Neural cell (in vitro differentiated cells): ENCODE measurements around the gene MROH2A.

ENCODE experiments used
- CTCF ChIP-seq: fragments of 450-650 bp; IDR thresholded peaks from 2 replicates; pipeline ENCODE4 v1.5.1; 2014; ENCODE audit warnings: antibody characterized with exemption, mild to moderate bottlenecking, moderate library complexity; ENCODE audit not compliant: poor library complexity, severe bottlenecking
- EP300 ChIP-seq: fragments of 450-650 bp; conservative IDR thresholded peaks from 2 replicates; pipeline ENCODE4 v1.6.1; 2014; ENCODE audit warnings: antibody characterized with exemption, mild to moderate bottlenecking, moderate library complexity; ENCODE audit not compliant: poor library complexity, severe bottlenecking
- POLR2AphosphoS5 ChIP-seq: IDR thresholded peaks from 2 replicates; pipeline ENCODE4 v1.6.1; 2012
- RAD21 ChIP-seq: fragments of 450-650 bp; conservative IDR thresholded peaks from 2 replicates; pipeline ENCODE4 v1.6.1; 2014; ENCODE audit warnings: antibody characterized with exemption, mild to moderate bottlenecking, moderate library complexity

- TF ChIP-seq CTCF (no peak), EP300 (no peak), RAD21 (no peak), POLR2AphosphoS5 (no peak)
Measured at GRCh38 chr2:233802132-233802815, 24.1 kb downstream of the MROH2A start.
